H1 (cell line): Measurements from ENCODE around the gene RAB11FIP3. TPM values are rescaled to one million over a fixed set of nuclear protein-coding genes. Genes with fewer than 3 reads are reported as not detected.

Experiments used
- CTCF ChIA-PET: fragments of 300-600 bp; sonication (Branson Sonifier 250); formaldehyde crosslinking; loops from one replicate; lab custom pipeline; 2021; ENCODE audit not compliant: partially characterized antibody; lab: Charles Lee
- POLR2A ChIA-PET: fragments of 300-600 bp; sonication (Branson Sonifier 250); formaldehyde crosslinking; loops from one replicate; lab custom pipeline; 2021; ENCODE audit warnings: inconsistent platforms; ENCODE audit not compliant: partially characterized antibody; lab: Charles Lee
- DNase-seq, 2 experiments: peaks; one replicate each; pipeline versions ENCODE4 v3.0.0 to v3.0.0-alpha.2; 2010 to 2022; ENCODE audit warnings: low spot score in 2 of 2, low read depth in 1 of 2, mixed read lengths in 1 of 2
- FAIRE-seq: peaks from 2 replicates; lab custom pipeline; 2011; peaks lifted over from hg19 to GRCh38; lab: Jason Lieb, UNC
- H2AFZ ChIP-seq: 2 replicates; pipeline ENCODE4 v1.8.1; 2012; ENCODE audit warnings: low read length, inconsistent platforms
- H2AK5ac ChIP-seq: 2 replicates; pipeline ENCODE4 v1.6.1; 2013; ENCODE audit warnings: low read depth, low read length
- H2BK120ac ChIP-seq: replicated peaks from 2 replicates; pipeline ENCODE3; 2013; ENCODE audit warnings: low read depth, low read length, inconsistent platforms
- H2BK12ac ChIP-seq: 2 replicates; pipeline ENCODE4 v1.6.1; 2013; ENCODE audit warnings: low read depth, low read length
- H2BK15ac ChIP-seq: 2 replicates; pipeline ENCODE4 v1.6.1; 2013; ENCODE audit warnings: low read length
- H2BK20ac ChIP-seq: 2 replicates; pipeline ENCODE4 v1.6.1; 2013; ENCODE audit warnings: low read length
- H2BK5ac ChIP-seq: 2 replicates; pipeline ENCODE4 v1.6.1; 2013; ENCODE audit warnings: low read depth, low read length
- H3K14ac ChIP-seq: 2 replicates; pipeline ENCODE4 v1.6.1; 2013; ENCODE audit warnings: inconsistent platforms; ENCODE audit not compliant: insufficient read length
- H3K18ac ChIP-seq: 2 replicates; pipeline ENCODE4 v1.6.1; 2013; ENCODE audit warnings: low read length; ENCODE audit errors: extremely low read depth
- H3K23ac ChIP-seq: 2 replicates; pipeline ENCODE4 v1.6.1; 2013; ENCODE audit warnings: inconsistent platforms; ENCODE audit not compliant: insufficient read length
- H3K23me2 ChIP-seq: 2 replicates; pipeline ENCODE4 v1.6.1; 2013; ENCODE audit warnings: low read depth, low read length
- H3K27ac ChIP-seq: 2 replicates; pipeline ENCODE4 v1.6.1; 2011; ENCODE audit warnings: low read depth, low read length, inconsistent platforms
- H3K27me3 ChIP-seq, 4 experiments: replicated peaks in 1 of 4; 1 replicate in 1 of 4; 2 replicates in 3 of 4; pipeline versions ENCODE4 v1.6.1 to v1.8.1; 2011 to 2013; ENCODE audit warnings: low read length in 3 of 4, mild to moderate bottlenecking in 3 of 4, inconsistent platforms in 2 of 4, mixed read lengths in 2 of 4, moderate library complexity in 1 of 4; ENCODE audit not compliant: control insufficient read depth in 3 of 4, insufficient read depth in 3 of 4; ENCODE audit errors: extremely low read depth in 1 of 4
- H3K36me3 ChIP-seq, 4 experiments: 2 replicates each; pipeline versions ENCODE4 v1.6.1 to v1.8.1; 2011 to 2013; ENCODE audit warnings: mild to moderate bottlenecking in 4 of 4, low read length in 3 of 4, moderate library complexity in 2 of 4, control low read depth in 1 of 4, inconsistent platforms in 1 of 4; ENCODE audit not compliant: insufficient read depth in 4 of 4, control insufficient read depth in 2 of 4
- H3K4ac ChIP-seq: replicated peaks from 2 replicates; pipeline ENCODE3; 2013; ENCODE audit warnings: low read length, low read depth, mixed read lengths, inconsistent platforms; ENCODE audit not compliant: insufficient read length
- H3K4me1 ChIP-seq, 4 experiments: replicated peaks in 1 of 4; 1 replicate in 1 of 4; 2 replicates in 3 of 4; pipeline versions ENCODE4 v1.6.1 to v1.8.1; 2011 to 2013; ENCODE audit warnings: low read length in 3 of 4, inconsistent platforms in 2 of 4, mixed read lengths in 1 of 4; ENCODE audit not compliant: insufficient read depth in 4 of 4, control insufficient read depth in 3 of 4
- H3K4me2 ChIP-seq, 2 experiments: 2 replicates each; pipeline versions ENCODE4 v1.6.1 to v1.8.1; 2011 to 2013; ENCODE audit warnings: low read depth in 2 of 2, low read length in 2 of 2, control low read depth in 1 of 2, inconsistent platforms in 1 of 2, mild to moderate bottlenecking in 1 of 2; ENCODE audit not compliant: insufficient read depth in 1 of 2
- H3K4me3 ChIP-seq, 4 experiments: fragments of 200-600, 300-600 bp in 1 of 4; sonication (generic), shearing (Covaris generic), sonication (Bioruptor Twin) in 1 of 4; 2 replicates each; pipeline versions ENCODE4 v1.5.1 to v1.8.1; 2011 to 2016; ENCODE audit warnings: low read length in 4 of 4, low read depth in 3 of 4, control low read depth in 2 of 4, inconsistent platforms in 2 of 4, mild to moderate bottlenecking in 2 of 4, mixed read lengths in 1 of 4, moderate library complexity in 1 of 4; ENCODE audit not compliant: insufficient read depth in 2 of 4; ENCODE audit errors: extremely low read depth in 1 of 4
- H3K56ac ChIP-seq: replicated peaks from 2 replicates; pipeline ENCODE3; 2013; ENCODE audit warnings: low read depth, mild to moderate bottlenecking, mixed read lengths, low read length, inconsistent platforms; ENCODE audit not compliant: insufficient read length
- H3K79me1 ChIP-seq: 2 replicates; pipeline ENCODE4 v1.6.1; 2013; ENCODE audit warnings: low read depth, low read length, control low read depth
- H3K79me2 ChIP-seq, 2 experiments: 2 replicates each; pipeline versions ENCODE4 v1.6.1 to v1.8.1; 2012 to 2013; ENCODE audit warnings: low read length in 2 of 2, mild to moderate bottlenecking in 2 of 2, inconsistent platforms in 1 of 2; ENCODE audit not compliant: insufficient read depth in 2 of 2, control insufficient read depth in 1 of 2
- H3K9ac ChIP-seq, 4 experiments: replicated peaks in 1 of 4; 1 replicate in 1 of 4; 2 replicates in 3 of 4; pipeline versions ENCODE4 v1.6.1 to v1.8.1; 2011 to 2013; ENCODE audit warnings: low read depth in 3 of 4, low read length in 3 of 4, control low read depth in 2 of 4, mild to moderate bottlenecking in 2 of 4, moderate library complexity in 2 of 4, inconsistent platforms in 1 of 4; ENCODE audit errors: extremely low read depth in 1 of 4
- H3K9me3 ChIP-seq, 2 experiments: 2 replicates each; pipeline versions ENCODE4 v1.6.1 to v1.8.1; 2012 to 2013; ENCODE audit warnings: mild to moderate bottlenecking in 2 of 2, moderate library complexity in 2 of 2, control low read depth in 1 of 2, inconsistent platforms in 1 of 2, low read depth in 1 of 2, low read length in 1 of 2, mixed read lengths in 1 of 2; ENCODE audit not compliant: insufficient read depth in 2 of 2
- H4K20me1 ChIP-seq, 2 experiments: replicated peaks in 1 of 2; 2 replicates each; pipeline versions ENCODE3 to v1.8.1; 2011 to 2013; ENCODE audit warnings: inconsistent platforms in 2 of 2, low read length in 2 of 2, mild to moderate bottlenecking in 1 of 2; ENCODE audit not compliant: insufficient read depth in 2 of 2, control insufficient read depth in 1 of 2
- H4K5ac ChIP-seq: 2 replicates; pipeline ENCODE4 v1.6.1; 2013; ENCODE audit warnings: low read length, low read depth, mixed read lengths, inconsistent platforms; ENCODE audit not compliant: insufficient read length
- H4K8ac ChIP-seq: 2 replicates; pipeline ENCODE4 v1.8.0; 2013; ENCODE audit warnings: mild to moderate bottlenecking, moderate library complexity, low read length, inconsistent platforms; ENCODE audit not compliant: insufficient read depth; ENCODE audit errors: extremely low read depth
- H4K91ac ChIP-seq: replicated peaks from 2 replicates; pipeline ENCODE3; 2013; ENCODE audit warnings: low read length, mixed read lengths, inconsistent platforms; ENCODE audit not compliant: insufficient read length
- ASH2L ChIP-seq: fragments of 200-600, 300-600 bp; sonication (generic); IDR thresholded peaks from one replicate; pipeline ENCODE4 v1.7.1; 2017; ENCODE audit warnings: low read length
- BACH1 ChIP-seq: IDR thresholded peaks from 2 replicates; pipeline ENCODE4 v1.6.1; 2012; ENCODE audit warnings: low read length, improper control_type of control experiment
- CBX5 ChIP-seq: fragments of 300-800, 300-1000 bp; sonication (generic); IDR thresholded peaks from 2 replicates; pipeline ENCODE4 v1.7.1; 2016; ENCODE audit warnings: antibody characterized with exemption, low read length, low read depth
- CREB1 ChIP-seq: IDR thresholded peaks from 2 replicates; pipeline ENCODE4 v1.6.1; 2012; ENCODE audit warnings: inconsistent platforms
- EZH2 ChIP-seq: fragments of 200-600 bp; sonication (generic); IDR thresholded peaks from 2 replicates; pipeline ENCODE4 v1.7.1; 2012; ENCODE audit warnings: low read depth, mild to moderate bottlenecking, moderate library complexity, low read length, inconsistent platforms; ENCODE audit not compliant: severe bottlenecking
- HDAC2 ChIP-seq, 2 experiments: fragments of 300-600 bp in 1 of 2; sonication (generic) in 1 of 2; IDR thresholded peaks; 2 replicates each; pipeline ENCODE4 v1.6.1; 2011 to 2012; ENCODE audit warnings: low read depth in 2 of 2, low read length in 2 of 2, mild to moderate bottlenecking in 2 of 2, moderate library complexity in 2 of 2, borderline replicate concordance in 1 of 2, inconsistent platforms in 1 of 2
- SIN3A ChIP-seq, 2 experiments: IDR thresholded peaks in 1 of 2; conservative IDR thresholded peaks in 1 of 2; 2 replicates each; pipeline ENCODE4 v1.6.1; 2011 to 2012; ENCODE audit warnings: low read length in 2 of 2, improper control_type of control experiment in 1 of 2, low read depth in 1 of 2, mild to moderate bottlenecking in 1 of 2
- SP2 ChIP-seq: IDR thresholded peaks from 2 replicates; pipeline ENCODE4 v1.6.1; 2012; ENCODE audit warnings: mild to moderate bottlenecking, low read length, inconsistent platforms
- SUZ12 ChIP-seq: fragments of 200-600 bp; sonication (generic); IDR thresholded peaks from 2 replicates; pipeline ENCODE4 v1.6.1; 2012; ENCODE audit warnings: mild to moderate bottlenecking, inconsistent platforms, low read length, moderate library complexity, mixed read lengths
- TEAD4 ChIP-seq: IDR thresholded peaks from 2 replicates; pipeline ENCODE4 v1.6.1; 2012; ENCODE audit warnings: low read depth, low read length, inconsistent platforms, mixed read lengths
- WGBS, 2 experiments: shearing (Covaris generic) in 1 of 2; methylation state at CpG; one replicate each; pipeline versions ENCODE4 v1.1.6 to v1.1.7; 2013 to 2015; ENCODE audit warnings: low lambda C conversion rate in 2 of 2, mixed read lengths in 2 of 2, inconsistent platforms in 1 of 2, low coverage in 1 of 2, missing lambda C conversion rate in 1 of 2; ENCODE audit not compliant: insufficient replicate concordance in 2 of 2, insufficient coverage in 1 of 2, insufficient read length in 1 of 2; ENCODE audit errors: extremely low coverage in 1 of 2, missing lambda C conversion rate in 1 of 2; 5-methylcytosine and 5-hydroxymethylcytosine counted together
- polyA plus RNA-seq, 7 experiments: library from polyadenylated mRNA; depleted of rRNA in 3 of 7; stranded (reverse) in 5 of 7; unstranded in 2 of 7; fragments of >200 nt in 5 of 7; fragments of 200-250 nt in 2 of 7; gene quantifications; 1 replicate in 5 of 7; 2 replicates in 1 of 7; 4 replicates in 1 of 7; pipeline versions ENCODE4 v1.2.1 to v1.2.3, GENCODE V29; 2011 to 2013; ENCODE audit warnings: missing spikeins in 2 of 7, mixed read lengths in 2 of 7
- total RNA-seq: library from RNA; stranded (reverse); fragmentation: NEBNext Ultra II Directional; extraction: Animal tissue kit (Norgen Biotek cat#: 25700); gene quantifications from 2 replicates; pipeline ENCODE4 v1.2.1, GENCODE V29; 2021

Gene RAB11FIP3
- total and polyA plus RNA-seq, 2 of the 8 experiments (the other 6 are each of a cell fraction or from before 2014, with no cell fraction given) = 9.3 to 35.2 TPM

GRCh38 chr16:521381-522210, 96.1 kb downstream of the RAB11FIP3 start:
- H2BK20ac ChIP-seq = no peak overlapping the region
- no peak overlapping the region for H2BK15ac ChIP-seq
- H2AFZ ChIP-seq = no peak overlapping the region
- no peak overlapping the region for H3K4me3 ChIP-seq
- H3K27ac ChIP-seq = no peak overlapping the region
- peaks cover 0 to 4% (median 1%) of the 10 kb centered on the region in 4 experiments; a peak in 3 of 8 replicates for H3K36me3 ChIP-seq
- H3K23me2 ChIP-seq = peaks cover 2% of the 10 kb centered on the region; the same call in 1 of the 2 replicates
- CTCF ChIA-PET = interaction anchor here (1.1 to 3.7 kb wide), 13 partner anchors 12 to 117 kb away, joined by 3 to 12 read pairs (median 4); no protein-coding TSS in a partner anchor
- no peak overlapping the region for H3K4me2 ChIP-seq
- no peak overlapping the region for H3K23ac ChIP-seq
- DNase-seq = peak in 1 of 2 experiments; percentile 92
- no peak overlapping the region for H2AK5ac ChIP-seq
- no peak overlapping the region for H2BK120ac ChIP-seq
- H3K14ac ChIP-seq = no peak overlapping the region
- WGBS, 2 experiments = 80% methylated on average over 34 of the region's 34 CpGs; no CpG with 5 or more reads in 1 of the 2 experiments
- no peak overlapping the region for H2BK5ac ChIP-seq
- H4K91ac ChIP-seq = no peak overlapping the region
- no peak overlapping the region for H3K9ac ChIP-seq
- no peak overlapping the region for H3K4ac ChIP-seq
- H4K5ac ChIP-seq = no peak overlapping the region
- no peak overlapping the region for H3K56ac ChIP-seq
- no peaks in the 10 kb centered on the region for H3K27me3 ChIP-seq
- peaks cover 0 to 12% (median 7%) of the 10 kb centered on the region in 4 experiments; a peak in 5 of 7 replicates for H3K4me1 ChIP-seq
- POLR2A ChIA-PET = interaction anchor here (1.2 to 1.6 kb wide), 2 partner anchors 26 to 120 kb away, joined by 3 to 5 read pairs; partner anchors contain the start of gene DECR2
- H3K18ac ChIP-seq = peak overlapping the region; percentile 24; the same call in 1 of the 2 replicates
- peaks cover 4 to 13% of the 10 kb centered on the region in 2 experiments for H4K20me1 ChIP-seq
- peak overlapping the region; percentile 57 for H4K8ac ChIP-seq
- H3K9me3 ChIP-seq = no peaks in the 10 kb centered on the region
- H2BK12ac ChIP-seq = no peak overlapping the region
- no peak for FAIRE-seq
- peaks cover 0 to 7% of the 10 kb centered on the region in 2 experiments; a peak in 1 of 4 replicates for H3K79me2 ChIP-seq
- no peaks in the 10 kb centered on the region for H3K79me1 ChIP-seq
- no peak for TF ChIP-seq SUZ12
- TF ChIP-seq CBX5 = no peak
- no peak for TF ChIP-seq BACH1
- no peak for TF ChIP-seq SP2
- TF ChIP-seq HDAC2 (IDR thresholded peaks at IDR 0.05; ENCODE audit: borderline replicate concordance in 1 of 2, low read depth in 2 of 2, low read length in 2 of 2) = 0 out of 4 replicates have a peak, but pooled peaks of 1 of the 2 experiments have one; percentile 10
- TF ChIP-seq EZH2 = no peak
- no peak for TF ChIP-seq ASH2L
- TF ChIP-seq SIN3A (conservative IDR thresholded peaks at IDR 0.05 in 1 of 2, IDR thresholded peaks at IDR 0.05 in 1 of 2; ENCODE audit: low read depth in 1 of 2, low read length in 2 of 2) = 0 out of 4 replicates have a peak, but pooled peaks of 1 of the 2 experiments have one; percentile 38
- TF ChIP-seq CREB1 = 0 out of 2 replicates have a peak, but pooled peaks have one; percentile 12
- TF ChIP-seq TEAD4 = 0 out of 2 replicates have a peak, but pooled peaks have one; percentile 3
